ENCODE measurements around the gene LRRC73. TPM values are rescaled to one million over a fixed set of nuclear protein-coding genes. Genes with fewer than 3 reads are reported as not detected.

LRRC73 gene
- total and polyA plus RNA-seq, 9 of the 15 experiments (the other 6 are each of a cell fraction or from before 2014, with no cell fraction given), result 0.07 to 0.55 (median 0.16) TPM; not detected in 3

DNA sequence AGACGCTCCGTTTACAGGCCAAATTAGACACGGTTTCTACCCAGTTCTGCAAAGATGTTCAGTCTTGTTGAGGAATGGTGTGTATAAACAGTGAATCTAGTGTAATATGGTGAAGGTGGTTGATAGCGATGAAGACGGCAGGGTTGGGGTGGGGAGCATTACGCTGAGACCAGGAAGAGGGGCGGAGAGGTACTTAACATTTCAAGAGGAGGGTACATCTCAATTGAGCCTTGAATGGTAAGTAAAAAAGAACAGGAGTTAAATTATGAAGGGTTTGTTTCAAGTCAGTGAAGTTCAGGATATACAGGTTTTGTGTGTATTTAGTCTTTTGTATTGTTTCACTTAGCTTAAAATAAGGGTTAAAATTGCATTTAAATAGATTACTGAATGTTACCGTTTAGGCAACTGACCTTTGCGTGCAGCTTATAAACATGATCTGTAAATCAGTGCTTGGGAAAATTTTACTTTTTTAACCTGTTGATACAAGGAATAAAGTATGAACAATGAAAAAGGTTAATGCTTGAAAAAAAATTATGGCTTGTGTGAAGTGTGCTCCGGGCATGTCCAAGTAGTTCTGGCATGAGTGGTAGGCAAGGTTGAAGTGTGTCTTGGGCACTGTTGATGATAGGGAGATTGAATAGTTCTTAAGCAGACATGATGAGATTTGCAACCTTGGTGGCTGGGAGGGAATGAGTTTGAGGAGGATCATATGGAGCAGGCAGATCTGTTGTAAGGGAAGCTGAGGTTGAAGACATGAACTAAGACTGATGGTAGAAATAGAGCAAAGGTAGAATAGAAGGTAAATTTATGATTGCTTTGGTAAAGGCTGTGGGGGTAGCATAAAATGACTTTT is 7.6 kb upstream of the LRRC73 start (continued):
- peak; percentile 74; the same call in 1 of the 2 replicates for TF ChIP-seq E2F1 (CRISPR knock-in tag; IDR thresholded peaks at IDR 0.05)
- peak; percentile 37 for TF ChIP-seq ASH1L (IDR thresholded peaks at IDR 0.05; ENCODE audit: borderline replicate concordance, low read depth, partially characterized antibody)
- TF ChIP-seq TBL1XR1 (IDR thresholded peaks at IDR 0.05; ENCODE audit: low read length in 2 of 2), result 0 out of 4 replicates have a peak, but pooled peaks of 1 of the 2 experiments have one; percentile 6
- no peak for TF ChIP-seq ZNF133 (CRISPR knock-in tag; IDR thresholded peaks at IDR 0.05)
- no peak for TF ChIP-seq PCBP1 (IDR thresholded peaks at IDR 0.05; ENCODE audit: low read depth, low read length, poor library complexity, severe bottlenecking)
- TF ChIP-seq ILK (tag; IDR thresholded peaks at IDR 0.05; ENCODE audit: borderline replicate concordance, low read depth), result no peak
- TF ChIP-seq CCAR2 (IDR thresholded peaks at IDR 0.05; ENCODE audit: low read depth, low read length), result no peak
- TF ChIP-seq MIER1 (IDR thresholded peaks at IDR 0.05; ENCODE audit: low read depth), result 0 out of 2 replicates have a peak, but pooled peaks have one; percentile 19
- TF ChIP-seq SMAD4 (CRISPR knock-in tag; conservative IDR thresholded peaks at IDR 0.05), result no peak
- TF ChIP-seq EWSR1 (IDR thresholded peaks at IDR 0.05; ENCODE audit: borderline replicate concordance, low read depth, partially characterized antibody), result no peak
- TF ChIP-seq BRD4 (IDR thresholded peaks at IDR 0.05), result peak; percentile 8; the same call in 1 of the 2 replicates
- 0 out of 2 replicates have a peak, but pooled peaks have one; percentile 6 for TF ChIP-seq SP1 (CRISPR knock-in tag; IDR thresholded peaks at IDR 0.05)
- no peak for TF ChIP-seq TOE1 (IDR thresholded peaks at IDR 0.05; ENCODE audit: borderline replicate concordance)
- no peak; the same call in 1 of the 2 replicates for TF ChIP-seq TOE1 (CRISPR knock-in tag; IDR thresholded peaks at IDR 0.05; ENCODE audit: borderline replicate concordance, low read depth)
- 0 out of 2 replicates have a peak, but pooled peaks have one; percentile 53 for TF ChIP-seq KAT7 (CRISPR knock-in tag; IDR thresholded peaks at IDR 0.05; ENCODE audit: borderline replicate concordance)
- peak; percentile 10; the same call in 1 of the 2 replicates for TF ChIP-seq SNIP1 (IDR thresholded peaks at IDR 0.05; ENCODE audit: low read depth)
- TF ChIP-seq CSDE1 (IDR thresholded peaks at IDR 0.05), result 0 out of 4 replicates have a peak, but pooled peaks of 1 of the 2 experiments have one; percentile 16
- TF ChIP-seq, protein P1, sequence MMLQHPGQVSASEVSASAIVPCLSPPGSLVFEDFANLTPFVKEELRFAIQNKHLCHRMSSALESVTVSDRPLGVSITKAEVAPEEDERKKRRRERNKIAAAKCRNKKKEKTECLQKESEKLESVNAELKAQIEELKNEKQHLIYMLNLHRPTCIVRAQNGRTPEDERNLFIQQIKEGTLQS (IDR thresholded peaks at IDR 0.05), result no peak
- TF ChIP-seq, protein P1 (CRISPR knock-in tag; conservative IDR thresholded peaks at IDR 0.05), result 0 out of 2 replicates have a peak, but pooled peaks have one; percentile 54
- 0 out of 4 replicates have a peak, but pooled peaks of 1 of the 2 experiments have one; percentile 11 for TF ChIP-seq MAZ (CRISPR knock-in tag; conservative IDR thresholded peaks at IDR 0.05 in 1 of 2, IDR thresholded peaks at IDR 0.05 in 1 of 2)
- no peak for TF ChIP-seq SMC3 (conservative IDR thresholded peaks at IDR 0.05; ENCODE audit: insufficient read depth, low read depth, low read length)
- TF ChIP-seq, protein P2, sequence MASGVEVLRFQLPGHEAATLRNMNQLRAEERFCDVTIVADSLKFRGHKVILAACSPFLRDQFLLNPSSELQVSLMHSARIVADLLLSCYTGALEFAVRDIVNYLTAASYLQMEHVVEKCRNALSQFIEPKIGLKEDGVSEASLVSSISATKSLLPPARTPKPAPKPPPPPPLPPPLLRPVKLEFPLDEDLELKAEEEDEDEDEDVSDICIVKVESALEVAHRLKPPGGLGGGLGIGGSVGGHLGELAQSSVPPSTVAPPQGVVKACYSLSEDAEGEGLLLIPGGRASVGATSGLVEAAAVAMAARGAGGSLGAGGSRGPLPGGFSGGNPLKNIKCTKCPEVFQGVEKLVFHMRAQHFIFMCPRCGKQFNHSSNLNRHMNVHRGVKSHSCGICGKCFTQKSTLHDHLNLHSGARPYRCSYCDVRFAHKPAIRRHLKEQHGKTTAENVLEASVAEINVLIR (CRISPR knock-in tag; IDR thresholded peaks at IDR 0.05), result no peak

Measured in K562 (cell line).